HCT116 (cell line): ENCODE data around the gene ADAM10. TPM values are rescaled to one million over a fixed set of nuclear protein-coding genes. Genes with fewer than 3 reads are reported as not detected.

Source experiments
- ATAC-seq: fragments of 200-7000 bp; cut with Tn5 transposase; 2 replicates; pipeline ENCODE4 v1.9.1; 2020; ENCODE audit warnings: mild to moderate bottlenecking, moderate library complexity
- BruUV-seq: library from RNA; stranded (reverse); fragments of 400-500 nt; replicated peaks from 2 replicates; lab custom pipeline; 2021; lab: Mats Ljungman, UMichigan
- CTCF ChIA-PET: fragments of 300-600 bp; sonication (Branson Sonifier 250); formaldehyde crosslinking; loops from one replicate; lab custom pipeline; 2021; ENCODE audit warnings: antibody characterized with exemption; lab: Charles Lee
- POLR2A ChIA-PET: fragments of 300-600, 350-600 bp; sonication (Branson Sonifier 250); formaldehyde crosslinking; loops from one replicate; lab custom pipeline; 2021; ENCODE audit warnings: antibody characterized with exemption; lab: Charles Lee
- RAD21 ChIA-PET, 2 experiments: fragments of 300-600 bp; sonication (Branson Sonifier 250); formaldehyde crosslinking; loops; one replicate each; lab custom pipeline; 2023; ENCODE audit warnings: low total read pairs in 2 of 2; ENCODE audit not compliant: uncharacterized antibody in 2 of 2, unreplicated experiment in 2 of 2, low non-redundant PET in 1 of 2; lab: Charles Lee
- DNase-seq: peaks from one replicate; pipeline ENCODE4 v3.0.0-alpha.2; 2010; ENCODE audit warnings: low read depth, low spot score
- H2AFZ ChIP-seq: fragments of 200-600 bp; shearing (Covaris generic), sonication (generic); 2 replicates; pipeline ENCODE4 v1.6.1; 2017; ENCODE audit warnings: low read depth, mixed run types, mixed read lengths, antibody characterized with exemption, low read length; ENCODE audit not compliant: poor library complexity, severe bottlenecking
- H3K27ac ChIP-seq: 2 replicates; pipeline ENCODE4 v1.5.1; 2012; ENCODE audit warnings: low read depth, low read length
- H3K27me3 ChIP-seq: fragments of 200-600 bp; sonication (generic); 2 replicates; pipeline ENCODE4 v1.6.1; 2016; ENCODE audit warnings: mixed run types, low read length, mixed read lengths; ENCODE audit not compliant: insufficient read depth
- H3K36me3 ChIP-seq, 2 experiments: fragments of 200-500 bp in 1 of 2; fragments of 200-600 bp in 1 of 2; sonication (Bioruptor generic) in 1 of 2; sonication (generic) in 1 of 2; 2 replicates each; pipeline versions ENCODE4 v1.5.1 to v1.6.1; 2014 to 2016; ENCODE audit warnings: low read length in 2 of 2, inconsistent platforms in 1 of 2, mixed read lengths in 1 of 2, mixed run types in 1 of 2; ENCODE audit not compliant: insufficient read depth in 2 of 2, control insufficient read depth in 1 of 2
- H3K4me1 ChIP-seq, 2 experiments: fragments of 200-600 bp in 1 of 2; sonication (generic) in 1 of 2; 2 replicates each; pipeline versions ENCODE4 v1.5.1 to v1.6.1; 2012 to 2017; ENCODE audit warnings: low read length in 2 of 2, inconsistent platforms in 1 of 2, mild to moderate bottlenecking in 1 of 2, mixed read lengths in 1 of 2, mixed run types in 1 of 2, moderate library complexity in 1 of 2; ENCODE audit not compliant: insufficient read depth in 2 of 2, control insufficient read depth in 1 of 2
- H3K4me2 ChIP-seq: fragments of 200-600 bp; sonication (generic); 2 replicates; pipeline ENCODE4 v1.6.1; 2017; ENCODE audit warnings: mixed run types, low read length, mixed read lengths
- H3K4me3 ChIP-seq, 2 experiments: fragments of 200-600 bp in 1 of 2; sonication (generic) in 1 of 2; replicated peaks in 1 of 2; 2 replicates each; pipeline ENCODE4 v1.5.1; 2011 to 2016; ENCODE audit warnings: low read length in 2 of 2, control low read depth in 1 of 2, low read depth in 1 of 2, mild to moderate bottlenecking in 1 of 2, mixed read lengths in 1 of 2, mixed run types in 1 of 2
- H3K79me2 ChIP-seq: fragments of 200-600 bp; sonication (generic); 2 replicates; pipeline ENCODE4 v1.6.1; 2017; ENCODE audit warnings: mild to moderate bottlenecking, mixed run types, low read length, moderate library complexity, mixed read lengths; ENCODE audit not compliant: insufficient read depth
- H3K9ac ChIP-seq: fragments of 200-600 bp; sonication (generic); 2 replicates; pipeline ENCODE4 v1.6.1; 2016; ENCODE audit warnings: low read length, mixed read lengths
- H3K9me2 ChIP-seq: fragments of 200-600 bp; sonication (generic), shearing (Covaris generic); 2 replicates; pipeline ENCODE4 v1.6.1; 2017; ENCODE audit warnings: mixed run types, mild to moderate bottlenecking, moderate library complexity; ENCODE audit not compliant: insufficient read depth
- H3K9me3 ChIP-seq, 2 experiments: fragments of 200-500 bp in 1 of 2; fragments of 200-600 bp in 1 of 2; sonication (Bioruptor generic) in 1 of 2; sonication (generic) in 1 of 2; 2 replicates each; pipeline ENCODE4 v1.6.1; 2014 to 2017; ENCODE audit warnings: low read length in 2 of 2, mixed read lengths in 2 of 2, inconsistent platforms in 1 of 2, low read depth in 1 of 2, mild to moderate bottlenecking in 1 of 2, mixed run types in 1 of 2, moderate library complexity in 1 of 2; ENCODE audit not compliant: control insufficient read depth in 1 of 2, insufficient read depth in 1 of 2
- H4K20me1 ChIP-seq: fragments of 200-600 bp; sonication (generic), shearing (Covaris generic); 2 replicates; pipeline ENCODE4 v1.6.1; 2017; ENCODE audit warnings: mixed run types, mild to moderate bottlenecking, moderate library complexity; ENCODE audit not compliant: insufficient read depth
- ATF3 ChIP-seq: IDR thresholded peaks from 2 replicates; pipeline ENCODE4 v1.6.1; 2012
- CBX3 ChIP-seq: IDR thresholded peaks from 2 replicates; pipeline ENCODE4 v1.6.1; 2012; ENCODE audit warnings: low read depth
- CEBPB ChIP-seq: IDR thresholded peaks from 2 replicates; pipeline ENCODE4 v1.6.1; 2012; ENCODE audit warnings: low read depth
- CTCF ChIP-seq, 3 experiments: fragments of 200-600 bp in 1 of 3; sonication (generic) in 1 of 3; IDR thresholded peaks in 2 of 3; conservative IDR thresholded peaks in 1 of 3; 2 replicates each; pipeline ENCODE4 v1.5.1; 2012 to 2017; ENCODE audit warnings: low read depth in 2 of 3, low read length in 2 of 3, antibody characterized with exemption in 1 of 3, borderline replicate concordance in 1 of 3, control low read depth in 1 of 3, mild to moderate bottlenecking in 1 of 3, mixed read lengths in 1 of 3, mixed run types in 1 of 3, moderate library complexity in 1 of 3; ENCODE audit not compliant: insufficient read depth in 1 of 3
- EGR1 ChIP-seq: IDR thresholded peaks from 2 replicates; pipeline ENCODE4 v1.6.1; 2012; ENCODE audit warnings: low read depth
- ELF1 ChIP-seq: IDR thresholded peaks from 2 replicates; pipeline ENCODE4 v1.6.1; 2012; ENCODE audit warnings: low read depth, borderline replicate concordance
- EZH2phosphoT487 ChIP-seq: fragments of 200-600 bp; IDR thresholded peaks from 2 replicates; pipeline ENCODE4 v1.6.1; 2018; ENCODE audit warnings: antibody characterized with exemption, borderline replicate concordance
- FOSL1 ChIP-seq: IDR thresholded peaks from 2 replicates; pipeline ENCODE4 v1.6.1; 2012; ENCODE audit warnings: low read depth
- JUND ChIP-seq: IDR thresholded peaks from 2 replicates; pipeline ENCODE4 v1.6.1; 2012
- MAX ChIP-seq: IDR thresholded peaks from 2 replicates; pipeline ENCODE4 v1.6.1; 2012
- POLR2A ChIP-seq: IDR thresholded peaks from 2 replicates; pipeline ENCODE4 v1.7.0; 2011; ENCODE audit warnings: borderline replicate concordance; ENCODE audit not compliant: insufficient read depth, insufficient read length; ENCODE audit errors: extremely low read depth
- REST ChIP-seq: IDR thresholded peaks from 2 replicates; pipeline ENCODE4 v1.6.1; 2012; ENCODE audit warnings: low read depth
- SIN3A ChIP-seq: IDR thresholded peaks from 2 replicates; pipeline ENCODE4 v1.6.1; 2012; ENCODE audit warnings: low read depth
- SP1 ChIP-seq: IDR thresholded peaks from 2 replicates; pipeline ENCODE4 v1.6.1; 2012; ENCODE audit warnings: low read depth
- SRF ChIP-seq: IDR thresholded peaks from 2 replicates; pipeline ENCODE4 v1.6.1; 2012; ENCODE audit warnings: low read depth
- TCF7L2 ChIP-seq: IDR thresholded peaks from 2 replicates; pipeline ENCODE4 v1.7.0; 2011; ENCODE audit warnings: borderline replicate concordance, inconsistent platforms; ENCODE audit not compliant: insufficient read depth, insufficient read length; ENCODE audit errors: extremely low read depth
- YY1 ChIP-seq: IDR thresholded peaks from 2 replicates; pipeline ENCODE4 v1.6.1; 2011; ENCODE audit warnings: low read length, low read depth, moderate library complexity, mild to moderate bottlenecking; ENCODE audit not compliant: insufficient replicate concordance; ENCODE audit errors: extremely low read depth
- ZFX ChIP-seq: fragments of 450-650 bp; IDR thresholded peaks from 2 replicates; pipeline ENCODE4 v1.6.1; 2017
- ZNF274 ChIP-seq: fragments of 200-500 bp; sonication (Bioruptor generic); IDR thresholded peaks from 2 replicates; pipeline ENCODE4 v1.6.1; 2014; ENCODE audit warnings: mild to moderate bottlenecking, low read depth, low read length, inconsistent platforms
- intact Hi-C: fragments of 100-400 bp; cut with micrococcal nuclease; formaldehyde crosslinking; loops from 2 replicates; pipeline ENCODE4 v1.10.0; 2022
- total RNA-seq: library from RNA; stranded (reverse); gene quantifications from one replicate; pipeline ENCODE4 v1.2.1, GENCODE V29; 2021; ENCODE audit not compliant: unreplicated experiment

Gene ADAM10
- total RNA-seq, 1 experiment from 2014 or later, result 158 TPM

GRCh38 chr15:58541410-58542087, 208.0 kb downstream of the ADAM10 start:
- Histone ChIP-seq H3K79me2 (no peaks in the 10 kb centered on the region), H3K27ac (no peak overlapping the region), H2AFZ (no peak overlapping the region), H3K9me2 (no peaks in the 10 kb centered on the region), H4K20me1 (no peaks in the 10 kb centered on the region), H3K27me3 (no peaks in the 10 kb centered on the region), H3K9ac (no peak overlapping the region), H3K4me2 (no peak overlapping the region), H3K9me3 (no peaks in the 10 kb centered on the region), H3K36me3 (no peaks in the 10 kb centered on the region), H3K4me1 (peaks cover 6 to 7% of the 10 kb centered on the region in 2 experiments; a peak in 3 of 4 replicates), H3K4me3 (no peak overlapping the region)
- ATAC-seq (no peak), DNase-seq (no peak)
- ChIA-PET POLR2A (interaction anchor here (0.6 kb wide), 1 partner anchor 218 kb away, joined by 3 read pairs; no protein-coding TSS in a partner anchor), CTCF (no interaction called here), RAD21 (no interaction called here)
- TF ChIP-seq JUND (no peak), FOSL1 (no peak), ZFX (no peak), ELF1 (no peak), SP1 (no peak), TCF7L2 (no peak), ATF3 (no peak), CBX3 (no peak), EZH2phosphoT487 (no peak), SRF (no peak), MAX (no peak), REST (no peak), POLR2A (no peak), ZNF274 (no peak), SIN3A (no peak), CTCF (IDR thresholded peaks at IDR 0.05 in 2 of 3, conservative IDR thresholded peaks at IDR 0.05 in 1 of 3; ENCODE audit: borderline replicate concordance in 1 of 3, insufficient read depth in 1 of 3, low read depth in 2 of 3, low read length in 2 of 3) (no peak), CEBPB (no peak), EGR1 (no peak), YY1 (no peak)
- intact Hi-C loops, result no loop called here
- BruUV-seq, result no TSS peak
